Coronary artery (tissue), 2 donors: ENCODE data around the gene CCBE1.

ENCODE experiments used
- DNase-seq: peaks from one replicate; pipeline ENCODE4 v3.0.0-alpha.2; 2017; ENCODE audit warnings: low spot score
- H3K27ac ChIP-seq, 2 donors: fragments of 200-600 bp; sonication (generic); one replicate each; pipeline ENCODE4 v1.5.1; 2016 to 2019
- H3K4me3 ChIP-seq: fragments of 200-600 bp; sonication (generic); 2 replicates; pipeline ENCODE4 v1.5.1; 2016; ENCODE audit warnings: mild to moderate bottlenecking, moderate library complexity
- TF ChIP-seq, protein P1 (sequence below): fragments of 200-600 bp; sonication (generic); IDR thresholded peaks from one replicate; pipeline ENCODE4 v1.5.1; 2019; ENCODE audit warnings: antibody characterized with exemption

Gene CCBE1

DNA sequence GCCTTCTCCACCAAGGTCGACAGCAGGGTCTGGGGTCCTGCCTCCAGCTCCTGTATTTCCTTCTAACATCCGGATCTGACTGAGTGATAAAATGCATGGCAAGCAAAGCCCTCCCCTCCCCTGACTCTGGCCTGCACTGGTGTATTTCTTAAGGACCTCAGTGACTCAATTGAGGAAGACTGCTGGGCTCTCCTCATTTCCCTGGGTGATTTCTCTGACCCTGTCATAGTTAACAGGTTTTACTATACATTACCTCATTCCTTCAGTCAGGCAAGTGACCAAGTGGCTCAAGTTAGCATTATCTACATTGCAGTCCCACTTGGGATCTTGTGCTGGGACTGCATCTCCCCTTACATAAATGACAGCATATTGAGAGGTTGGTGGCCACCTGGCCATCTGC, 38.8 kb upstream of the CCBE1 start:
- no peak overlapping the region for H3K27ac ChIP-seq
- no peak overlapping the region for H3K4me3 ChIP-seq
- DNase-seq = no peak
- TF ChIP-seq, protein P1, sequence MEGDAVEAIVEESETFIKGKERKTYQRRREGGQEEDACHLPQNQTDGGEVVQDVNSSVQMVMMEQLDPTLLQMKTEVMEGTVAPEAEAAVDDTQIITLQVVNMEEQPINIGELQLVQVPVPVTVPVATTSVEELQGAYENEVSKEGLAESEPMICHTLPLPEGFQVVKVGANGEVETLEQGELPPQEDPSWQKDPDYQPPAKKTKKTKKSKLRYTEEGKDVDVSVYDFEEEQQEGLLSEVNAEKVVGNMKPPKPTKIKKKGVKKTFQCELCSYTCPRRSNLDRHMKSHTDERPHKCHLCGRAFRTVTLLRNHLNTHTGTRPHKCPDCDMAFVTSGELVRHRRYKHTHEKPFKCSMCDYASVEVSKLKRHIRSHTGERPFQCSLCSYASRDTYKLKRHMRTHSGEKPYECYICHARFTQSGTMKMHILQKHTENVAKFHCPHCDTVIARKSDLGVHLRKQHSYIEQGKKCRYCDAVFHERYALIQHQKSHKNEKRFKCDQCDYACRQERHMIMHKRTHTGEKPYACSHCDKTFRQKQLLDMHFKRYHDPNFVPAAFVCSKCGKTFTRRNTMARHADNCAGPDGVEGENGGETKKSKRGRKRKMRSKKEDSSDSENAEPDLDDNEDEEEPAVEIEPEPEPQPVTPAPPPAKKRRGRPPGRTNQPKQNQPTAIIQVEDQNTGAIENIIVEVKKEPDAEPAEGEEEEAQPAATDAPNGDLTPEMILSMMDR = no peak

DNA sequence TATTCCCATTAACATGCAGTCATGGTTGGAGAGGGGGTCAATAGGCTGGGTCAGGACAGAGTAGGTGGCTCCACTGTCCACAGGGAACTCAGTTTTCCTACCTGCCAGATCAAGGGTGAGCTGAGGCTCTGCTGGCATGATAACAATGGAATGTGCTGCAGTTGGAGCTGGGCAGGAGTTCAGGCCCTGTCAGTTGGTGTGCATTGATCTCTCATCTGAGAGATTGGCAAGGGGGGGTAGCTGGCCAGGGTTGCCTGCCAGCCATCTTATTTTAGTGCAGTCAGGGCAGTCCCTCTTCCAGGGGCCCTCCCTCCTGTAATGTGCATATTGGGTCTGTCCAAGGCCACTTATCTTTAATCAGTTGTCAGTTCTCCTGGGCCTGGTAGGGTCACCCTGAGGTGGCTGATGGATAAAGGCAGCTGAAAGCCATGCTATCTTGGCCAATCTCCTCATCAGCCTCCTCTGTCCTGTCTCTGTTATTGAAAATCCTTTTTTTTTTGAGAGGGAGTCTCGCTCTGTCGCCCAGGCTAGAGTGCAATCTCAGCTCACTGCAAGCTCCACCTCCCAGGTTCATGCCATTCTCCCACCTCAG, 38.1 kb upstream of the CCBE1 start:
- H3K4me3 ChIP-seq = no peak overlapping the region
- no peak for DNase-seq
- TF ChIP-seq, protein P1 = no peak
- no peak overlapping the region for H3K27ac ChIP-seq

DNA sequence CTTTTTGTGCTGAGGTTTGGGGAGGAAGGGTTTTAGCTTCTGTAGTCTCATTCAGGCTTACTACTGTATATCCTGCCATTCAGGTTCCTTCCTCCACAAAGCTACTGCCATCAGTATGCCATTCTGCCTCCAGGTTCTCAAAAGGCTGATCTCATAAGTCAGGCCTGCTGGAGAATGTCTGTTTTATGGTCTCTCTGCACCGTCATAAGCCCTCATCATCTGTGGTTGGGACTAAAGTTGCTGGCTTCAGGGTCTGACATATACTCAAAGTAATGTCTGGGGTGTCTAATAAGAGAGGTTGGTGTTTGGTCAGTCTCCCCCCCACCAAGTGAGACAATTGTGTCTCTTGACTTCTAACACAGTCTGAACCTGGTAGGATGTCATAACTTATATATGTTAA, 36.2 kb upstream of the CCBE1 start:
- TF ChIP-seq, protein P1 = no peak
- no peak overlapping the region for H3K4me3 ChIP-seq
- no peak for DNase-seq
- H3K27ac ChIP-seq = no peak overlapping the region

DNA sequence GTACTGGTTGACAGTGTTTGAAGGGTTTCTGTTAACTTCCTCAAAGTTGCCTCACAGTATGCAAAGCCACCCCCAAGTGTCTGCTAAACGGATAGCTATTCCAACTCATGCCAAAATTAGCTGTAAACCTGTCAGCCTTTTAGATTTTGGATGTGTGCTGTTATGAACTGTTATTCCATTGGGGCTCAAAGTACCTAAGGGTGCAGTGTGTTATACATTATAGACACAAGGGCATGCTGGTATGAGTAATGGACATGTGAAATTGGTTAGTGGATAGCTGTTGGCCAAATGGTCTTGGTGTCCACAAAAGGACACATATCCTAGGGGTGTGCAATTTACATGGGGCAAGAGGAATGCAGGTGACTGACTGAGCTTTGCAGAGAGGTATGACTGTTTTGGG, 33.7 kb upstream of the CCBE1 start:
- Histone ChIP-seq H3K27ac (no peak overlapping the region), H3K4me3 (no peak overlapping the region)
- DNase-seq = no peak
- TF ChIP-seq, protein P1 = no peak

DNA sequence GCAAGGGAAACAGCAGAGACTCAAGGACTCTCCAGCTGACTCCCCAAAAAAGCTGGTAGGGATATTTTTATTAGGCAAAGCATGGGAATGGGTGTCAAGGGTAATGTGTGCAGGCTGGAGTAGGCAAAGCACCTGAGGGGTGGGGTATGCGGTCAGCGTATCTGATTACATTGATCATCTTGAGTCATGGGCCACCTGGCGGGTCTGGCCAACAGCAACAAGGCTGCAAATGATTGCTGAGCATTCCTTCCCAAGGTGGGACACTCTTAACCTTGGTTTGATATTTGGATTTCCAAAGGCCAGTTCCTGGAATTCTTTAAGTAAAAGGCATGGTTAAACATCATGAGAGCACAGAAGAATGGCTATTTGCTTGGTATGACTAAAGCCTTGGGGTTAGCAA, 32.6 kb upstream of the CCBE1 start:
- DNase-seq = no peak
- Histone ChIP-seq H3K27ac (no peak overlapping the region), H3K4me3 (no peak overlapping the region)
- TF ChIP-seq, protein P1 = no peak

DNA sequence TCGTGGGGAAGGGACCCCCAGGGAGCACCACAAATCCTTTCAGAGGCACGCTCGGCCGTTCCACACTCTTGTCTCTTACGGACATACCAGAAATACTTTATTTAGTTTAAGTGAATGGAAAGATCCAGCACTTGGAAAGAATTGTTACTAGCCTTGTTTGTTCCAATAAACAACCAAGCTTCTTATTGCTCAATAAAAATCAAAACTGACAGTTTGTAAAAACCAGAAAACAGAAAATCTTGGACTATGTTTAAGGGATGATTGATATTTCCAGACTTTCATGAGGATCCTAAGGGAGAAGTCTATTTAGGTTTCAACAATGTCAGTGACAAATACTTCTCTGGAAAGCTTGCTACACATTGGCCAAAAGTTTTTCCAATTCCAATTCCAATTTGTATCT, 31.6 kb upstream of the CCBE1 start:
- DNase-seq = no peak
- TF ChIP-seq, protein P1 = no peak
- no peak overlapping the region for H3K27ac ChIP-seq
- H3K4me3 ChIP-seq = no peak overlapping the region

DNA sequence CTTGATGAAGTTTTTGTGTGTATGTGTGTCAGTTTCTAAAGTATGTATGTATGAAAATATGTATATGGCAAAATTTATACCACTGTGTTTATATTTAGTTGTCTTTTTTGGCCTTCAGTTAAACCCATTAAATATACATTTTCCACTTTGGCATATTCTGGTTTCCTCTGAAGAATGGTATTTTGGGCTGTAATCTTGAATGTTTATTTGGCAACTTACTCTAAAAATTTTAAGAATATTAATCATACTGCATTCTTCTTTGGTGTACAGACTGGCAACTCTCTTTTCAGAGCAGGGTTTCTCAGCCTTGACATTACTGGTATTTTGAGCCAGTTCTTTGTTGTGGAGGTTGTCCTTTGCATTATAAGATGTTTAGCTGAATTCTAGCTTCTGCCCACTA, 27.9 kb upstream of the CCBE1 start:
- TF ChIP-seq, protein P1 = no peak
- no peak for DNase-seq

More for the DNA sequence above, 27.9 kb upstream of the CCBE1 start:
- Histone ChIP-seq H3K27ac (no peak overlapping the region), H3K4me3 (no peak overlapping the region)
